ENCODE data around the gene HLA-B. TPM values are rescaled to one million over a fixed set of nuclear protein-coding genes. Genes with fewer than 3 reads are reported as not detected.

The HLA-B gene
- total RNA-seq, 1 experiment from 2014 or later: 124 TPM

DNA sequence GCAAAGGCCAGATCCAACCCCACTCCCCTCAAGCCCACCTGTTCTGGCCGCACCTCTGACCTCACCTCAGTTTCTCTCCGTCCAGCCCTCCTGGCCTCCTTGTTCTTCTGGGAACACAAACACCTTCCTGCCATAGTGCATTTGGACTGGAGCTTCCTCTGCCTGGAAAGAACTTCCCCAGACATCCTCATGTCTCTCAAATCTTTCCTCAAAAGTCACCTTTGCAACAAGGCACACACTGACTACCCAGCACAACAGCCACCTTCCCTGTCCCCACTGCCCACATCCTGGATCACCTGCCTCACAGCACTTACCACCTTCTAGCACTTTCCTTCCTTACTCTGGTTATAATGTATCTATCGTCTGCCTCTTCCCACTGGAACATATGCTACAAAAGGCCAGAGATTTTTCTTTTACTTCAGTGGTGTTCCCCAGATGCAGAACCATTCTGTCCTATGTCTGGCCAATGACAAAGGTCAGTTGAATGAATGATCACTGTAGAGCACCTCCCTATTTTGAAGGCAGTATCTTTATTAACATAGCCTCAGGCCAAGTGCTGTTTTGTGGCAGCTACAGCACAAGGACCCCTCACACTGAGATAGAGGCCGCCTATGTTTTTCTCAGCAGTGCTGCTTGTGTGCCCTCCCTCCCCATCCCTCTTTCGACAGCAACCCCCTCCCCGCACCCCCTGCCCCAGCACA is 4.1 kb downstream of the HLA-B start:
- Mint-ChIP-seq H3K9me3 (no peaks in the 10 kb centered on the region), H3K27me3 (ENCODE audit: low read depth) (peaks cover 65% of the 10 kb centered on the region), H3K36me3 (peaks cover 17% of the 10 kb centered on the region), H3K4me3 (no peak overlapping the region), H3K27ac (no peak overlapping the region), H3K4me1 (peaks cover 14% of the 10 kb centered on the region)
- no peak for ATAC-seq
- TF ChIP-seq ATF1 (CRISPR knock-in tag; IDR thresholded peaks at IDR 0.05) (no peak), ZBTB21 (CRISPR knock-in tag; IDR thresholded peaks at IDR 0.05; ENCODE audit: borderline replicate concordance) (no peak), ELF4 (CRISPR knock-in tag; IDR thresholded peaks at IDR 0.05; ENCODE audit: low read depth) (no peak), ZNF396 (CRISPR knock-in tag; IDR thresholded peaks at IDR 0.05; ENCODE audit: borderline replicate concordance) (no peak), SOX15 (CRISPR knock-in tag; IDR thresholded peaks at IDR 0.05) (no peak), NFYB (CRISPR knock-in tag; conservative IDR thresholded peaks at IDR 0.05; ENCODE audit: low read depth) (no peak), RELA (CRISPR knock-in tag; IDR thresholded peaks at IDR 0.05; ENCODE audit: borderline replicate concordance) (no peak), GRHL2 (CRISPR knock-in tag; IDR thresholded peaks at IDR 0.05; ENCODE audit: insufficient replicate concordance, severe bottlenecking) (no peak), MYBL2 (CRISPR knock-in tag; IDR thresholded peaks at IDR 0.05) (no peak), ZNF219 (CRISPR knock-in tag; IDR thresholded peaks at IDR 0.05; ENCODE audit: borderline replicate concordance) (no peak), CBFB (CRISPR knock-in tag; IDR thresholded peaks at IDR 0.05; ENCODE audit: low read depth) (no peak), ZNF416 (CRISPR knock-in tag; IDR thresholded peaks at IDR 0.05) (no peak), NR1H2 (CRISPR knock-in tag; IDR thresholded peaks at IDR 0.05) (no peak), SP1 (CRISPR knock-in tag; conservative IDR thresholded peaks at IDR 0.05) (no peak)
- TF ChIP-seq, protein P1, sequence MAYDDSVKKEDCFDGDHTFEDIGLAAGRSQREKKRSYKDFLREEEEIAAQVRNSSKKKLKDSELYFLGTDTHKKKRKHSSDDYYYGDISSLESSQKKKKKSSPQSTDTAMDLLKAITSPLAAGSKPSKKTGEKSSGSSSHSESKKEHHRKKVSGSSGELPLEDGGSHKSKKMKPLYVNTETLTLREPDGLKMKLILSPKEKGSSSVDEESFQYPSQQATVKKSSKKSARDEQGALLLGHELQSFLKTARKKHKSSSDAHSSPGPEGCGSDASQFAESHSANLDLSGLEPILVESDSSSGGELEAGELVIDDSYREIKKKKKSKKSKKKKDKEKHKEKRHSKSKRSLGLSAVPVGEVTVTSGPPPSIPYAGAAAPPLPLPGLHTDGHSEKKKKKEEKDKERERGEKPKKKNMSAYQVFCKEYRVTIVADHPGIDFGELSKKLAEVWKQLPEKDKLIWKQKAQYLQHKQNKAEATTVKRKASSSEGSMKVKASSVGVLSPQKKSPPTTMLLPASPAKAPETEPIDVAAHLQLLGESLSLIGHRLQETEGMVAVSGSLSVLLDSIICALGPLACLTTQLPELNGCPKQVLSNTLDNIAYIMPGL (CRISPR knock-in tag; IDR thresholded peaks at IDR 0.05): no peak
- TF ChIP-seq, protein P2, sequence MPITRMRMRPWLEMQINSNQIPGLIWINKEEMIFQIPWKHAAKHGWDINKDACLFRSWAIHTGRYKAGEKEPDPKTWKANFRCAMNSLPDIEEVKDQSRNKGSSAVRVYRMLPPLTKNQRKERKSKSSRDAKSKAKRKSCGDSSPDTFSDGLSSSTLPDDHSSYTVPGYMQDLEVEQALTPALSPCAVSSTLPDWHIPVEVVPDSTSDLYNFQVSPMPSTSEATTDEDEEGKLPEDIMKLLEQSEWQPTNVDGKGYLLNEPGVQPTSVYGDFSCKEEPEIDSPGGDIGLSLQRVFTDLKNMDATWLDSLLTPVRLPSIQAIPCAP (CRISPR knock-in tag; IDR thresholded peaks at IDR 0.05): no peak
- TF ChIP-seq, protein P3, sequence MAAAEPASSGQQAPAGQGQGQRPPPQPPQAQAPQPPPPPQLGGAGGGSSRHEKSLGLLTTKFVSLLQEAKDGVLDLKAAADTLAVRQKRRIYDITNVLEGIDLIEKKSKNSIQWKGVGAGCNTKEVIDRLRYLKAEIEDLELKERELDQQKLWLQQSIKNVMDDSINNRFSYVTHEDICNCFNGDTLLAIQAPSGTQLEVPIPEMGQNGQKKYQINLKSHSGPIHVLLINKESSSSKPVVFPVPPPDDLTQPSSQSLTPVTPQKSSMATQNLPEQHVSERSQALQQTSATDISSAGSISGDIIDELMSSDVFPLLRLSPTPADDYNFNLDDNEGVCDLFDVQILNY (CRISPR knock-in tag; IDR thresholded peaks at IDR 0.05): no peak
- TF ChIP-seq, protein P4, sequence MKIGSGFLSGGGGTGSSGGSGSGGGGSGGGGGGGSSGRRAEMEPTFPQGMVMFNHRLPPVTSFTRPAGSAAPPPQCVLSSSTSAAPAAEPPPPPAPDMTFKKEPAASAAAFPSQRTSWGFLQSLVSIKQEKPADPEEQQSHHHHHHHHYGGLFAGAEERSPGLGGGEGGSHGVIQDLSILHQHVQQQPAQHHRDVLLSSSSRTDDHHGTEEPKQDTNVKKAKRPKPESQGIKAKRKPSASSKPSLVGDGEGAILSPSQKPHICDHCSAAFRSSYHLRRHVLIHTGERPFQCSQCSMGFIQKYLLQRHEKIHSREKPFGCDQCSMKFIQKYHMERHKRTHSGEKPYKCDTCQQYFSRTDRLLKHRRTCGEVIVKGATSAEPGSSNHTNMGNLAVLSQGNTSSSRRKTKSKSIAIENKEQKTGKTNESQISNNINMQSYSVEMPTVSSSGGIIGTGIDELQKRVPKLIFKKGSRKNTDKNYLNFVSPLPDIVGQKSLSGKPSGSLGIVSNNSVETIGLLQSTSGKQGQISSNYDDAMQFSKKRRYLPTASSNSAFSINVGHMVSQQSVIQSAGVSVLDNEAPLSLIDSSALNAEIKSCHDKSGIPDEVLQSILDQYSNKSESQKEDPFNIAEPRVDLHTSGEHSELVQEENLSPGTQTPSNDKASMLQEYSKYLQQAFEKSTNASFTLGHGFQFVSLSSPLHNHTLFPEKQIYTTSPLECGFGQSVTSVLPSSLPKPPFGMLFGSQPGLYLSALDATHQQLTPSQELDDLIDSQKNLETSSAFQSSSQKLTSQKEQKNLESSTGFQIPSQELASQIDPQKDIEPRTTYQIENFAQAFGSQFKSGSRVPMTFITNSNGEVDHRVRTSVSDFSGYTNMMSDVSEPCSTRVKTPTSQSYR (CRISPR knock-in tag; IDR thresholded peaks at IDR 0.05): no peak
- TF ChIP-seq, protein P5, sequence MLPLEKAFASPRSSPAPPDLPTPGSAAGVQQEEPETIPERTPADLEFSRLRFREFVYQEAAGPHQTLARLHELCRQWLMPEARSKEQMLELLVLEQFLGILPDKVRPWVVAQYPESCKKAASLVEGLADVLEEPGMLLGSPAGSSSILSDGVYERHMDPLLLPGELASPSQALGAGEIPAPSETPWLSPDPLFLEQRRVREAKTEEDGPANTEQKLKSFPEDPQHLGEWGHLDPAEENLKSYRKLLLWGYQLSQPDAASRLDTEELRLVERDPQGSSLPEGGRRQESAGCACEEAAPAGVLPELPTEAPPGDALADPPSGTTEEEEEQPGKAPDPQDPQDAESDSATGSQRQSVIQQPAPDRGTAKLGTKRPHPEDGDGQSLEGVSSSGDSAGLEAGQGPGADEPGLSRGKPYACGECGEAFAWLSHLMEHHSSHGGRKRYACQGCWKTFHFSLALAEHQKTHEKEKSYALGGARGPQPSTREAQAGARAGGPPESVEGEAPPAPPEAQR (CRISPR knock-in tag; IDR thresholded peaks at IDR 0.05): no peak
- DNase-seq (ENCODE audit: low spot score): no peak
- POLR2A ChIA-PET: no interaction called here
- CTCF ChIA-PET: no interaction called here
